HL-60 (cell line): ENCODE data around the gene LMF1.

Experiments
- CTCF ChIP-seq: IDR thresholded peaks from one replicate; pipeline ENCODE4 v1.5.1; 2011; ENCODE audit warnings: low read length, control low read depth, inconsistent platforms; ENCODE audit not compliant: insufficient read depth
- POLR2AphosphoS5 ChIP-seq: IDR thresholded peaks from 2 replicates; pipeline ENCODE4 v1.6.1; 2012; ENCODE audit warnings: low read depth
- REST ChIP-seq: IDR thresholded peaks from 2 replicates; pipeline ENCODE4 v1.6.1; 2012; ENCODE audit warnings: low read depth; ENCODE audit not compliant: insufficient replicate concordance
- SPI1 ChIP-seq: IDR thresholded peaks from 2 replicates; pipeline ENCODE4 v1.6.1; 2012; ENCODE audit warnings: low read depth, mild to moderate bottlenecking, borderline replicate concordance

- TF ChIP-seq CTCF (no peak), POLR2AphosphoS5 (no peak), SPI1 (no peak), REST (no peak)
Observed at GRCh38 chr16:967077-967541, 3.7 kb downstream of the LMF1 start.
